RWPE2 (cell line): ENCODE data around the gene MYO3B.

Experiments used
- ATAC-seq: fragments of 200-7000 bp; cut with Tn5 transposase; 3 replicates; pipeline ENCODE4 v1.9.1; 2021; ENCODE audit warnings: low read depth
- DNase-seq: peaks from one replicate; pipeline ENCODE4 v3.0.0-alpha.2; 2020; ENCODE audit warnings: low spot score
- H3K27ac ChIP-seq: fragments of 450-650 bp; 2 replicates; pipeline ENCODE4 v1.5.1; 2017; ENCODE audit warnings: mild to moderate bottlenecking; ENCODE audit not compliant: poor library complexity, severe bottlenecking
- H3K27me3 ChIP-seq: fragments of 250-450 bp; sonication (Bioruptor Pico); 2 replicates; pipeline ENCODE4 v1.5.1; 2021; ENCODE audit warnings: mild to moderate bottlenecking, moderate library complexity; ENCODE audit not compliant: insufficient read depth, poor library complexity, severe bottlenecking
- H3K36me3 ChIP-seq: fragments of 250-450 bp; sonication (Bioruptor Pico); 2 replicates; pipeline ENCODE4 v1.5.1; 2020; ENCODE audit warnings: low read depth, mild to moderate bottlenecking, moderate library complexity
- H3K4me1 ChIP-seq: fragments of 250-450 bp; sonication (Bioruptor Pico); 2 replicates; pipeline ENCODE4 v1.5.1; 2021; ENCODE audit warnings: mild to moderate bottlenecking, moderate library complexity; ENCODE audit not compliant: insufficient read depth, poor library complexity, severe bottlenecking
- H3K4me3 ChIP-seq: fragments of 250-450 bp; sonication (Bioruptor Pico); 2 replicates; pipeline ENCODE4 v1.5.1; 2021; ENCODE audit warnings: mild to moderate bottlenecking, moderate library complexity; ENCODE audit not compliant: severe bottlenecking
- H3K9me3 ChIP-seq: fragments of 250-450 bp; sonication (Bioruptor Pico); 2 replicates; pipeline ENCODE4 v1.5.1; 2021; ENCODE audit warnings: mild to moderate bottlenecking, moderate library complexity; ENCODE audit not compliant: severe bottlenecking
- CTCF ChIP-seq: fragments of 450-650 bp; IDR thresholded peaks from one replicate; pipeline ENCODE4 v1.5.1; 2017; ENCODE audit warnings: mild to moderate bottlenecking, moderate library complexity; ENCODE audit not compliant: poor library complexity, severe bottlenecking

The MYO3B gene

GRCh38 chr2:170237572-170238120 is 59.7 kb downstream of the MYO3B start:
- TF ChIP-seq CTCF: no peak
- no peaks in the 10 kb centered on the region for H3K9me3 ChIP-seq
- DNase-seq (no peak), ATAC-seq (no peak)
- H3K4me3 ChIP-seq: no peak overlapping the region
- no peaks in the 10 kb centered on the region for H3K27me3 ChIP-seq
- no peaks in the 10 kb centered on the region for H3K36me3 ChIP-seq
- H3K4me1 ChIP-seq: no peaks in the 10 kb centered on the region
- H3K27ac ChIP-seq: no peak overlapping the region

DNA sequence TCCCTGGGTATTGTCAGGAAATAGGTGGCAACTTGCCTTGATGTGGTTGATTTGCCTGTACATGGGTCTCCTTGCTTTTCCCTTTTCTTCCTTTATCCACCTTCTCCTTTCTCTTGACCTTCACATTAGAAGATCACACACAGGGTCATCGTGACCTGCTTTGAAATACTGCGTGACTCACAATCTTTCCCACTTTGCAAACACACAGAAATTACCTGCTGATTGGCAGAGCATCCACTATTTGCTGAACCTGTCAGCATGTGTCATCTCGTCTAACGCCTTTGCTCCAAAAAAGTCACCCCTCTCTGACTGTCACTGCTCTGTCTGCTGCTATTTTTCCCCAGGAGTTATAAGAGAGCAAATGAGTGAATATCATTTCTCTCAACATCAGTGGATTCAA is 60.8 kb downstream of the MYO3B start:
- ATAC-seq (no peak), DNase-seq (no peak)
- H3K4me1 ChIP-seq: no peaks in the 10 kb centered on the region
- no peak overlapping the region for H3K27ac ChIP-seq
- TF ChIP-seq CTCF: no peak
- H3K4me3 ChIP-seq: no peak overlapping the region
- H3K9me3 ChIP-seq: no peaks in the 10 kb centered on the region
- no peaks in the 10 kb centered on the region for H3K27me3 ChIP-seq
- H3K36me3 ChIP-seq: no peaks in the 10 kb centered on the region

DNA sequence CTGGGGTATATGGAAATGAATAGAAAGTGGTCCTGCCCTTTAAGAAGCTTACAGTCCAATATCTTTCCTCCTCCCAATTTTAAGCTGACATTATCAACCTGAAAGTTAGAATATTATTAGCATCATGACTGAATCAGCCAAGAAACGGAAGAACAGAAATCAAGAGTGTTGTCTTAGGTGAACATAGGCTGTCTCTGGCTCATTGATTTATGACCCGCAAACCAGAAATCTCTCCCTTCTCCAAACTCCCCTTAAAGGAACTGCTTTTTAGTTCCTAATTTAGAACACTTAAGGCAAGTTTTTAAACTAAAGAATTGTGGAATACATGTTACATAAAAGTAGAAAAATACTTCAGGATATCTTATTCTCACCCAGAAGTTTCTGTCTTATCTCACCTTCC is 62.7 kb downstream of the MYO3B start:
- no peak overlapping the region for H3K27ac ChIP-seq
- no peaks in the 10 kb centered on the region for H3K9me3 ChIP-seq
- no peaks in the 10 kb centered on the region for H3K27me3 ChIP-seq
- no peaks in the 10 kb centered on the region for H3K36me3 ChIP-seq
- TF ChIP-seq CTCF: no peak
- no peaks in the 10 kb centered on the region for H3K4me1 ChIP-seq
- no peak overlapping the region for H3K4me3 ChIP-seq
- ATAC-seq (no peak), DNase-seq (no peak)

DNA sequence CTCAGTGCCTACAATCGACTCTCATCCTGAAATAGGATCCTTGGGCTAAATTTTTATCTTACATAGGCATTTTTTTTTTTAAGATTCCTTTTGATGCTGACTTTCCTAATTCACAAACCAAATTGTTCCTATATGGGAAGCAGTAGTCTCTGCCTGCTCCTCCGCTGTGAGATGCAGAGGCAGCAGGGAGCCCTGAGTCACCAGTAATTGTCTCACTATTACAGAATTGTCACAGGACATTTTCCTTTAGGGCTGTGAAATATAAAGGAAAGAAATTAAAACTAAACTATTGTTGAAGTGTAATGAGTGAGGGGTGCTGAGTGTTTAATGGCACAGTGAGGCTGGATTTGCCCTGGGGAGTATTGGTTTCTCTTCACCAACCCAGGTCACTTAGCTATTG is 63.8 kb downstream of the MYO3B start:
- Histone ChIP-seq H3K9me3 (no peaks in the 10 kb centered on the region), H3K36me3 (no peaks in the 10 kb centered on the region), H3K27ac (no peak overlapping the region), H3K4me3 (no peak overlapping the region), H3K27me3 (no peaks in the 10 kb centered on the region), H3K4me1 (no peaks in the 10 kb centered on the region)
- no peak for ATAC-seq
- DNase-seq: no peak
- TF ChIP-seq CTCF: no peak

DNA sequence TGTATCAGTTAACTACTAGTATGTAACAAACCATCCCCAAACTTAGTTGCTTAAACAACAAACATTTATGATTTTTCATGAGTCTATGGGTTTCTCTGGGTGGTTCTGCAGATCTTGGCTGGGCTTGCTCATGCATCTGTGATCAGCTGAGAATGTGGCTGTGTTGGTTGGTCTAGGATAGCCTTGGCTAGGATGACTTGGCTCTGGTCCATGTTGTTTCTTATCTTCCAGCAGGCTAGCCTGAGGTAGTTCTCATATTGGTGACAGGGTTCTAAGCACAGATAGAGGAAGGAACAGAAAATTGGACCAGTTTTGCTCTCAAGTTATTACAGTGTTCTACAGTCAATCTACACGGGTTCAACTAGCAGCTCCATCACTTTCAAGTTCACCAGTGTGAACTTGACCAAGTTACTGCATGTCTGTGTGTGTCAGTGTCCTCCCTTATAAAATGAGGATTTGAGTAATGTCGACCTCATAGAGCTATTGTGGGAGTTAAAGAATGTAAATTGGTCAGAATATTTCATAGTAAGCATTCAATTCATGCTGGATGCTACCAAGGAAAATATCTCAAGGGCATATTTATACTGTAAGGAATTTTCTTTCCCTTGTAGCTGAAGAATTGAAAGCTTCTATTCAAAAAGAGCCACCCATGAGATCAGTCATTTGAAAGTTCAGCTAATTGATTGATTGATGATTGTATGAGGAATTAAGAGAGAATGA is 65.3 kb downstream of the MYO3B start:
- ATAC-seq (no peak), DNase-seq (no peak)
- Histone ChIP-seq H3K36me3 (no peaks in the 10 kb centered on the region), H3K9me3 (no peaks in the 10 kb centered on the region), H3K4me3 (no peak overlapping the region), H3K27ac (no peak overlapping the region), H3K27me3 (no peaks in the 10 kb centered on the region), H3K4me1 (no peaks in the 10 kb centered on the region)
- TF ChIP-seq CTCF: no peak
